ENCODE data around the gene VEPH1.

VEPH1 gene

DNA sequence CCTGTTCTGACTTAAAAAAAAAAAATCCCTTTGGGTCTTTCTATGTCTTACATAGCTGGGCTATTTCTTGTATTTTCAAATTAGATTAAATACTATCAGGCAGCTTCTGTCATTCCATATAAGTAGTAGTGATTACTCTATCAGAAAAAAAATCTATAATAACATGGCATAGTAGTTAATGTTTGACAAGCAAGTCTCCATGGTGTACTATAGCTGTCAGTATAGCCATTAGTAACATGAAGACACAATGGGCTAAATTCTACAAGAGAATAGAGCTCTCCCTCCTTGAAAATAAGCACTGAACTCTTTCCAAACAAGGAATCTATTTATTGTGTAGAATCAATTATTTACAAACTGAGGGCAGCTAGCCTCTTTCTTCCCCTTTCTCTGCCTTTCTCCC lies 19.4 kb upstream of the VEPH1 start:
- no peak for DNase-seq

- no peak for DNase-seq
Measured at GRCh38 chr3:157520485-157521150, 17.4 kb upstream of the VEPH1 start.

DNA sequence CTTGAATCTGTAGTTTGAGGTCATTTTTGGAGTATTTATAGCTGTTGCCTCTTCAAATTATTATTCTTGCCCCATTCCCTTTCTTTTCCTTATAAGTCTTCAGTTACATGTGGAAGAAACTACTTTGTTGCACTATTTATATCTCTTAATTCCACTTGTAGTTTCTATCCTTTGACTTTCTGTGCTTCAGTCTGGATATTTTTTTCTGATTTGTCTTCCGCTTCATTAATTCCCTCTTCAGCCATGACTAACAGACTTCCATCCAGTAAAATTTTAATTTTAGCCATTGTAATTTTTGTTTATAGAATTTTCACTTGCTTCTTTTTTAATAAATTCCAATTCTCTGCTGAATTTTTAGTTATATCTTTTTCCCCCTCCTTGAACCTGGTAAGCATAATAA lies 15.7 kb upstream of the VEPH1 start:
- DNase-seq = no peak

- no peak for DNase-seq
Measured at GRCh38 chr3:157516928-157517327, 13.7 kb upstream of the VEPH1 start.

GRCh38 chr3:157515398-157515797 lies 12.2 kb upstream of the VEPH1 start:
- no peak for DNase-seq

DNA sequence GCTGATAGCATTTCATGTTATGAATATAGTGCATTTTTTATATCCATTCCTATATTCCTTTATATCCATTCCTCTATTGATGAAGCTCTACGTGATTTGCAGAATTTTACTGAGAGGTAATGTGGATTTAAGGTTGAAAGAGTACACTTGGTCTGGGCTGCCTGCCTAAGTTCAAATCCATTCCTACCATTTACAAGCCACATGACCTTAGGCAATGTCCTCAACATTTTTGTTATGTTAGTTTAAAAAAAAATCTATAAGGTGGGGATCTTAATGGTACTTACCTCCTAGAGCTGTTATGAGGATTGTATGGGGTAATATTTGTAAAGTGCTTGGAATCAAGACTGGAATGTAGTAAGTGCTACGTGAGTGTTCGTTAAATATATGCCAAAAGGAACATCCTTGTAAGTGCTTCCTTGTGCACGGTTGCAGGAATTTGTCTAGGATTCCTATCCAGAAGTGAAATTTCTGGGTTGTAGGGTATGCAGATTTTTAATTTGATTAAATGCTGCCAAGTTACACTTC lies 11.2 kb upstream of the VEPH1 start:
- DNase-seq = no peak

DNA sequence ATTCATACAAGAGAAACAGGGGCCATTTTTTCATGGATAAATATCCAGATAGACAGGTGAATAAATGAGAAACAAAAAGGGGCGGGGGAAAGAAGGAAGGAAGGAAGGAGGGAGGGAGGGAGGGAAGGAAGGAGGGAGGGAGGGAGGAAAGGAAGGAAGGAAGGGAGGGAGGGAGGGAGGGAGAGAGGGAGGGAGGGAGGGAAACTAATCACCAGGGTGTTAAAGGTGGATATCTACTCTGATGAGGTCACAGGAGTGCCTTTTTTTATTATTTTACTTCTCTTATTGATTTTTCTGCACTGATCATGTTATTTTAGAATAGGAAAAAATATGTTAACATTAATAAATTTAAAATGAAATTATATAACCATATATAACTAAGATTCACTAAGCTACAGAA lies 10.4 kb upstream of the VEPH1 start:
- no peak for DNase-seq

DNA sequence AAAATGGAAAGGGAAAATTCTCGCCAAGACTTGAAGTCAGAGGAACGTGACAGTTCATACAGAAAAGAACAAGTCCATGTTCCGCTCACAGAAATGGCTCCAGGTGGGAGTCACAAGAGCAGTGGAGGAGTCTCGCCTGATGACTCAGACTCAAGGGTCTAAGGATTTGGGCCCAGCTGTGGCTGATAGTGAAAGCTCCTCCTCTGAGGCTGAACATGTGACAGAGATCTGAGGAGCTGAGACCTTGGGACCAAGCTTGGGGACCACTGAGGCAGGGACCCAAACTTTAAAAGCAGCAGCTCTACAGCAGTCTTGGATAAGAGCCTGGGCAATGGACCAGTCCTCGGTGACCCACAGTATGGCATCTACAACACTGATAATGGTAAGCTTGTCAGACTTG lies 9.3 kb upstream of the VEPH1 start:
- DNase-seq = no peak

DNA sequence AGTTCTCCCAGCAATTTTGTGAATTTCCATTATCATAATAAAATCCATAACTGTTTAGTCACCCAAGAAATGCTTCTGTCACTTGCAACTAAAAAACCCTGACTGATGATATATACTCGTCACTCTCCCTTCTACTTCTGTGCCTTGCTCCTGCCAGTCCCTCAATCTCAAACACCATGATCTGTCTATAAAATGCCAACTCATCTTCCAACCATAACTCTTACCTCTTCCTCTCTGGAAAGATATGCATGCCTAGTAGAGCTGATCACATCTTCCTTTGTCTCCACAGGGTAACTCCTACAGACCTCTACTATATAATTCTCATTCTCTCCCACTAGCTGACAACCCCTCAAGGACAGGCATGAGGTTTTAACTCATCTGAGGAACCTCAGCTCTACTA lies 5.2 kb upstream of the VEPH1 start:
- no peak for DNase-seq

DNA sequence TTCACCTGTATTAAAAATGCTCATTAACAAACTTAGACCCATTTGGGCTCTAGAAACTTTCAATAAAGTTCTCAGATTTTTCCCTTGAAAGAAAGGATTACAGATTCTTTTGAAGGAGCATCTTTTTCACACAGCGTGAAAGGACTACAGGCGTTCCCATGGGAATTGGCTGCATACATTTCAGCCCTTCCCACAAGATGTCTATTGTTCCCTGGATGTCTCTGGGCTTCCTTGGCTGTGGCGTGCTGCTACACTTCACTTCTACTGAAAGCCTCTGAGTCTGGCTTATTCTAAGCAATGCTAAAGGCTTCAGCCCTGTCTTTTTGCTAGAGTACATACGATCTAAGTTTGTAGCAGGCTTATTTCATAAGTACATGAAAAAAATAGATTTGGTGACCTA lies 1.4 kb downstream of the VEPH1 start:
- no peak for DNase-seq

DNA sequence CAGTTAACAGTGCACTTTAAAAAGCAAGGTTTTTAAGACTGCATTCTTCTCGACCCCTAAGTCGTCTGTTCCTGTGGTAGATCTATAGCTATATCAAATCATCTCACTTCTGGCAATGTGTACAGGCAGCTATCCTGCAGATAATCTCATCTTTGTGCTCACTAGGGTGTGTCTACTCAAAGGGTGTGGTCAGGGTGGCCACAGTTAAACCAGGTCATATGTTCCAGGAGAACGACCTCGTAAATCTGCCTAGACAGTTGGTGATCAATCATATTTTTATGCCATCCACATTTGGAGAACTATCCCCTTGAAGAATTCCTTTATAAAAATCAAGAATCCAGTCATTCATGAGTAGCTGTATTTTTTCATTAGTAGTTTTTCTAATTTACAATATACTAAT lies 3.0 kb downstream of the VEPH1 start:
- no peak for DNase-seq

- DNase-seq = no peak
Measured at GRCh38 chr3:157499342-157499963, 3.8 kb downstream of the VEPH1 start.

DNA sequence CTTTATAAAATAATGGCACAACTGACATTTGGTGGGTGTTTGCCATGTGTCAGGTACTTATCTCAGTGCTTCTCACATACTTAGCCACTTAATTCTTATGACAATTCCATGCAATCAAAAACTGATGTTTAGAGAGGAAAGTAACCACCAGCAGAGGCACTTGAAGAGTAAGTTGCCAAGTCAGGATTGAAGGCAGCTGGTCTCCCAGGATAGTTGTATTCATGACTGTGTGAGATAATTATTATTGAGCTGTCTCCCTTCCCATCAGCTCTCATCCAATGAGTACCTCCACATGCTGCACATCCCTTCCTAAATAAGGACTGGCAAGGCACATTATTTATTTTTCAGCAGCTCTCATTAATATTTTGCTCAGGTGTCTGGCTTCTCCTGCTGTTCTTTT lies 4.8 kb downstream of the VEPH1 start:
- no peak for DNase-seq

GRCh38 chr3:157495846-157496245 lies 7.4 kb downstream of the VEPH1 start:
- DNase-seq = no peak

DNA sequence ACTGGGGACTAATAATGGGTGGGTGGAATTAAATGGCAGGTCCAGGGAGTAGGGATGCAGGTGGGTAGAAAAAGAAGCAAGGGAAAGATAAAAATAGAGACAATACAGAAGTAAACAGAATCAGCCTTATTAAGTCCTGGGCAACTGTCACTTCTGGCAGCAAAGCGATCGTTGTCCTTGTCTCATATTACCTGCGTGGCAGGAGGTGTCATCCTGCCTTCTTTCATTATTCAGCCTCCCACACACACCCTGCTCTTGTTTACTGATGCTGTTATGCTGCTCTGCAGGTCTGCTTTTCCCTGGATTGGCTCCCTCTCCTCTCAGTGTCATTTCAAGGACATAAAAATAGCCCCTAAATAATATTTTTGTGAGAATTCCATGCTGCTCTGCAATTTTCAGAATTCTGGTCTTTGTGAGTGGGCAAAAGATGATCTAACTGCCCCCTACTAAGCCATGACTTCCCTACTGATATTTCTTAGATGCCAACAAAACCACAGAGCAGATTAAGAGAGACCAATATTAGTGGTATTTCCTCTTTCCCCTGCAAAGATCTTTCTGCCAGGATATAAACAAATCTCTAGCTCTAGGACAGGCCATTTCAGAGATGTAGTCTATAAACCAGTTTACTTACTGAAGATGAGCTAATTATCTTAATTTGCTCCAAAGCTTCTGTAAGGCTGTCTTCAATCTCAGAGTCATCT lies 8.5 kb downstream of the VEPH1 start:
- no peak for DNase-seq

DNA sequence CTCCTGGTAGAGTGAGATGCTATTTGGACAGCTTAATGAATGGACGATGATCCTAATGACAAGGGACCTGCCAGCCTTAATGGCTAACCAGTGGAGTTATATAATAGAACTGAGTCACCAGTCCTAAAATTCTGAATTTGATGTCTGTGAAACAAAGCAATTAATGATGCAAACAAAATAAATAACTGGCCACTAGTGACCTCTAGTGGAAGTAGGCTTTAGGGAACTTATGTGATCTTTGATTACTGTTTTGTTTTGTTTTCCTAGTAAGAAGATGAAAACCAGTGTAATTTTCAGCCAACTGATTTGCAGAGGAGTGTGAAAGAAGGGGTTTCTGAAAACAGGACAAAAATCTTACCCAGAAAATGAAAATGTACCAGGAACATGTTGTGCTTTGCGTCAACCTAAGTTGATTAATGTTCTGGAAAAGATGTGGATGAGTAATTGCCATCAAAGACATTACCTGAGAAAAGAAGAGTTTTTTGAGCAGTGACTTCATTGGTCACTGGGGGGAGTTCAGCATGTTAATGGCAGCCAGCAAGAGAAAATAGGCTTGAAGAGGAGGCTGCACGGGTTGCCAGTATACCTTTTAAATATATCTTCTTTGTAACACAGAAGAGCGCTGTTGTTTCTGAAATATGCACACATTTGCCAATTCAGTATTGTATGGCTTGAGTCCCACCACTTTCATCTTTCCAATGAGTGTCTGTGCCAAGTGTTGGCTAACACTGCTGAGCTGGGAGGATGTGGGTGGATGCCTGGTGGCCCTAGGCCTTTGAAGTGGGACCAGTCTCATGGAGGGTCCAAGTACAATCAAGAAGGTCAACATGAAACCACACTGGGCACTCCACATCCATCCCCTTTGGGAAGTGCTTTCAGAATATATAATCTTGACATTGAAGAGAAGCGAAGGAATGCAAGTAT lies 9.3 kb downstream of the VEPH1 start:
- no peak for DNase-seq

DNA sequence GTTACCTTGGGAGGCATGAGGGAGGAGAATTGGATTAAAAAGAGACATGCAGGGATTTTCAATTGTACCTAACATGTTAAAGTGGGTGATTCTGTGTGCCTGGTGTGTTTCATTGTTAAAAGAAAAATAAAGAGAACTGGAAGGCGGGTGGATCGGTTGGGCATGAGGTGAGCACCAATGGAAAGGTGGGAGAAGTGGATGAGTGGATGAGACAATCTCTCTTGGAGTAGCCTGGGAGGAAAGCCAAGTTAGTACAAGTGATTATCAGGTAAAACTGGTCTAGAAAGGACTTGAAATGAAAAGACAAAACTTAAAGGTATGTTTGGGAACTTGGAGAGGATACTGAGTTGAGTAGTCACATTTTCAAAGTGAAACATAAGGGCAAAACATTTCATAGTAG lies 12.1 kb downstream of the VEPH1 start:
- DNase-seq = no peak

DNA sequence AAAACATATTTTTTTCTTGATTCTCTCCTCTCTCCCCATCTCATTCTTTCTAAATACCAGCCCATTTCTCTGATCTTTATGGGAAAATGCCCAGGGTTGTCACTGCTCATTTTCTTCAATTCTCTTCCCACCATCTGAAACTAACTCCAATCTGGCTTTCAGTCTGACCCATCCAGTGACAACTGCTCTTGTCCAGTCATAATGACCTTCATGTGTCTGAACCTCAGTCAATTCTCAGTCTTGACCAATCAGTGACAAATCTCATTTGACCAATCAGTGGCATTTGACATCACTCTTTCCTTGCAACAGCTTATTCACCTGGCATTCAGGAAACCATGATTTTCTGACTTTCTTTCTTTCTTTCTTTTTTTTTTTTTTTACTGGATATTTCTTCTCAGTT lies 15.1 kb downstream of the VEPH1 start:
- DNase-seq = no peak

DNA sequence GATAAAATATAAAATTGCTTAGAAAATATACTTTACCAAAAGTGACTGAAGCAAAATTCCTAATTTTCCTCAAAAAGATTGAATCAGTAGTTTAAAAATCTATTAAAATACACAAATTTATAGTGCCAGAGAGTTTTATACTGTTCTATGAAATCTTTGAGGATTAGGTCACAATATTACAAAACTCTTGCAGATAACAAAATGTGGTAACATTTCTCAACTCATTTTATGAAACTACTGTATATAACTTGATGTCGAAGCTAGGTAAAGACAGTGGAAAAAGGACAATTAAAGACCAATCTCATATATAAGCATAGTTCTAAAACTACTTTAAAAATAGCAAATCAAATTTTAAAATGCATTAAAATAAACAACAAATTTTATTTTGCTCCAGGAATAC lies 15.9 kb downstream of the VEPH1 start:
- no peak for DNase-seq

GRCh38 chr3:157479464-157480243 lies 23.6 kb downstream of the VEPH1 start:
- DNase-seq = no peak

- no peak for DNase-seq
Measured at GRCh38 chr3:157477441-157477840, 25.8 kb downstream of the VEPH1 start.

DNA sequence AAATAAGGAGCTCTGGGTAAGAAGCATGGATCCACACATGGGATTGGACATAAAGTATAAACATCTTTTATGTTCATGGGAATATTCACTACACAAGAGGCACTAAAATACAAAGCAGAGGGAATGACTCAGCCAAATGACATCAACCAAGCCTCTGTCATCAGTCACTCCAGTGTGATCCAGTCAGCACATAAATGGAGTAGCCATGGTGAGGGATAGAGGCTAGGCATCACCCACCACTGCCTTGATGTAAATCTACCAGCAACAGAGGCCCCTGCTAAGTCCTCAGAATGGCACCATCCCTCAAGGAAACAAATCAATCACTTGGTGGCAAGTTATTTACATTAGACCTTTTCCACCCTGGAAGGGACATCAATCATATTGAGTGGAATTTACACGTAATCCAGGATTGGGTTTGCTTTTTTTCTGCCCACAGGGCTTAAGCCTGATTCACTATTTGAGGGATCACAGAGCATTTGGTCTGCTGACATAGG lies 27.2 kb downstream of the VEPH1 start:
- no peak for DNase-seq

All from activated CD4-positive, CD25-positive, alpha-beta regulatory T cell (primary cell).